Measurements from ENCODE around the gene ZBTB7B.
"Not testable (repeated sequence)": the region's sequence is repeated elsewhere in the genome, so short reads cannot be mapped to it uniquely, and the experiment has no call there.

ZBTB7B gene

GRCh38 chr1:154969246-154969645 lies 33.4 kb upstream of the ZBTB7B start:
- DNase-seq: no peak

DNA sequence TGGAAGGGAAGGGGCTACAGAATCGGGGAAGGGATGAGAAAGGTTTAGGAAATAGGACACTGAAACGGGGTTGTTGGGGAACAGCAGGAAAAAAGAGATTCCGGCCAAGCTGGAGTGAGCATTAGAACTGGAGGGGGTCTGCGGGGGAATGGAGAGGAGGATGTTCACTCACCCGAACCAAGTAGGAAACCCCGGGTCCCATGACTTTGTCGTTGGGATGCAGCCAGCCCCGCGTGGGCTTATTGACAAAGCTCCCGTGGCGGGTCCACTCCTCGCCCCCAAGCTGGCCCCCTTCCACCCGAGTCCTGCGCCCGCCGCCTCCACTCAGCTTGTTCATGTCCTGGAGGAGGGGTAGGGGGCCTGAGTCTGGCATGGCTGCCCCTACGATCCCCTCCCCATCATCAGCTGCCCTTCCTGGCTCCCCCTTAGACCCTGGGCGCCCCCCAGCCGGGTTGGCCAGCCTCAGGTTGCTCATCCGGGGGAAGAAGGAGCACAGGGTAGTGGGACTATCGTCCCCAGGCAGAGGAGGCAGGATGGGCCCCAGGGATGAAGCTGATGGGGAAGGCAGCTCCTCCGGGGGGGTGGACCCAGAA lies 32.6 kb upstream of the ZBTB7B start:
- no peak for DNase-seq

- DNase-seq: no peak
Observed at GRCh38 chr1:154970631-154971340, 31.8 kb upstream of the ZBTB7B start, which contains the start of gene SHC1. TSS of gene SHC1 (minus strand) at chr1:154970747. CDS start at chr1:154970526, 221 bp downstream.

DNA sequence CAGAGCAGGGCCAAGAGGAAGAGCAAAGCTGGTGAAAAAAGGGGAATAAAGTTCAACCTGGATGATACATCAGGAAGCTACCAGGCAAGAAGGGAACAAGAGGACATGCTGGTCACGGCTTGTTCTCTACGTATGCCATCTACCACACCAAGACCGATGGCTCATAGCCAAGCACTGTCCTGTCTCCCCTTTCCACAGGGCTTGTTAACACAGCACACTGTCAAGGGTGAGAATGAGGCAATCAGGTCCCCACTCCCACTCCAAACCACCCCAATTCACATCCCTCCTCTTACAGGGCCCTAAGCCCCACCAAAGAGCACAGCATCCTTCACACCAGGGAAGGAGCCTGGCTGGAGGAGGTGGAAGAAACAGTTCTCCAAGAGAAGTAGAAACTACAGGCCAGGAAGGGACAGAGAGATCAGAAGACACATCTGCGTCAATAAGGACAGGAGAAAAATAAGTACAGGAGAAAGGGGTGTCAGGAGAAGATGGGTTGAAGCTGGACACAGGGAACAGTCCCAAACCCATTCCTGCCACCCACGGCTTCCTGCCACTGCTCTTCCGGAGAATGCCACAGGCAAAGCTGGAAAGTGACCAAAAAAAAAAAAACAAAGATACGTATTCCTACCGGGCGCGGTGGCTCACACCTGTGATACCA lies 31.1 kb upstream of the ZBTB7B start:
- no peak for DNase-seq

- DNase-seq: no peak
Observed at GRCh38 chr1:154972213-154972516, 30.4 kb upstream of the ZBTB7B start.

- DNase-seq: no peak
Observed at GRCh38 chr1:154972517-154973343, 29.9 kb upstream of the ZBTB7B start.

- DNase-seq: peak; percentile 72
Observed at GRCh38 chr1:154973344-154974101, 29.1 kb upstream of the ZBTB7B start.

- peak; percentile 100 for DNase-seq
Observed at GRCh38 chr1:154974102-154974807, 28.3 kb upstream of the ZBTB7B start, which contains the start of gene CKS1B. TSS of gene CKS1B (plus strand) at chr1:154974681. CDS start at chr1:154974746, 65 bp downstream.

DNA sequence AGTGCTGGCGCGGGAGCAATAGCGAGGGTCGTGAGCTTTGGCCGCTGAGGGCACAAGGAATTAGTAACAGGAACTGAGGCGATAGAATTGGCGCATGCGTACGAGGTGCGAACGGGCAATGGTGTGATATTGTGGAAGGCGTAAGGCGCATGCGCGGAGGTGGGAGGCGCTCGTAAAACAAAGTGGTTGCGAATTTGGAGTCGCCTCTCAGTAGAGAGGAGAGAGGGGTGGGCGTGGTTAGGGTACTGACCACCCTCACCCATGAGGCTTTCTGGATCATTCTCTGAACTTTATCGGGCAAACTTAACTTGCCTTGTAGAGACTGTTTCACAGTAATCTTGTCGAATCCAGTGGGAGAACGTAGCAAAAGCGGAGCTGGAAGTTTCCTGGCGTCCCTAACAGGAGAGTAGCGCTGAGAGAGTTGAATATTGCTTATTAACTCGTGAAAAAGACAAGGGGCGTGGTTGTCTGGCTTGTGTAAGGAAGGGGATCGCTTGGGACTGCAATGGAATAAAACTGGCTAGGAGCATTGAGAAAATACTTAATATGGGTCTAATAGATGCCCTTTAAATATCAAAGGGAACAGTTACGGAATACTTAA lies 27.7 kb upstream of the ZBTB7B start:
- DNase-seq: peak; percentile 93 to 96

- no peak for DNase-seq
Observed at GRCh38 chr1:154975409-154976059, 27.1 kb upstream of the ZBTB7B start.

DNA sequence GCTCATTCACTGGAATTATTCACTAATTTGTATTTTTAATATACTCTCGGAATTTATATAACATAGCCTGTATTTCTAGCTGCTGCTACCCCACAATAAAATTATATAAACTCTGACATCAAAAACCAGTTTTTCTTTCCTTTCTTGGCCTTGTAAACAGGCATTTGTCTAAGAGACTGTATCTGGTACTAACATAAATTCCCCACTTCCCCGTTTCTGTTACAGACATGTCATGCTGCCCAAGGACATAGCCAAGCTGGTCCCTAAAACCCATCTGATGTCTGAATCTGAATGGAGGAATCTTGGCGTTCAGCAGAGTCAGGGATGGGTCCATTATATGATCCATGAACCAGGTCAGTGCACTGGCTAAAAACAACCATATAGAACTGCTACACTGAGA lies 24.8 kb upstream of the ZBTB7B start:
- not testable (repeated sequence) for DNase-seq

GRCh38 chr1:154978360-154978759 lies 24.2 kb upstream of the ZBTB7B start:
- no peak for DNase-seq

DNA sequence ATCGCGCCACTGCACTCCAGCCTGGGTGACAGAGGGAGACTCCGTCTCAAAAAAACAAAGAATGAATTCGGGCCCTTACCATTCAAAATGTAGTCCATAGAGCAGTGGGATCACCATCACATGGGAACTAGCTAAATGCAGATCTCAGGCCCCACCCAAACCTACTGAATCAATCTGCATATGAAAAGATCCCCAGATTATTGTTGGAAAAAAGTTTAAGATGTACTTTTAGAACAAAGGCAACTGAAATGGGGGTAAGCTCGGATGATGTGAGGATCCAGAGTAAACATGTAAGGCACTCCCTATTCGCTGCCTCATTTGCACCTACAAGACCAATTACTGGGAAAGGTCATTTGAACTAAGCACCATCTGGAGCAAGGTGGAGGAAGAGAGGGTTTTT lies 20.3 kb upstream of the ZBTB7B start:
- DNase-seq: no peak

DNA sequence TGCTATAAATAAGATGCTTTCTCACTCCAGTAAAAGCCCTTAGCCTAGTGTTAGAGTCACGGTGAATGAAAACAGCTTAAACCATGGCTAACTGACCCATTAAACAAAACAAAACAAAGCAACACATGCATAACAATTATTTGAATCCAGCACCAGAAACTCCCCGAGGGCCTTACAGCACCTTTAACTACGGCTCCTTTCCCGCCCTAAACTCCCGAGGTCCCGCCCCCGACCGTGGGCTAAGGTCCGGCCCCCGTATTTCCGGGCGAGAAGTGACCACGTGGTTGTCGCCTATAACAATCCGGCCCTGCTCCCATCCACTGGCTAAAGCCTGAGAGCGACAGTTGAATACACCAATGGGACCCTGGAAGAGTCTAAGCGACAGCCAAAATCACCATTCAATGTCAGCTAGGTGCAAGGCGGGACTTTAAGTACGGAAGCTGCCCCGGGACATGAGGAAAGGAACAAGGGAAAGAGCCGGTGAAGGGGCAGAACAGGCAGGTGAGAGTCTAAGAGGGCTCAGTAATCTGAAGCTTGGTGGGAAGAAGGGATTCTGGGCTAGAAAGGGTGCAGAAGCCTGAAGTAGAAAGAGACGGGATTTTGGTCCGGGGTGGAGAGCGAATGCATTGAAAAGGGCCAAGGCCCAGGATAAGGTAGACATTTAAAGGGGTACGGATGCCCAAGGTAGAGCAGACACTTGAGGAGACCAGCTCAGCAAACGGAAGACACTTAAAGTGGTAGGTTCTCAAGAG lies 19.5 kb upstream of the ZBTB7B start, which contains the start of gene FLAD1:
TSS of gene FLAD1 (plus strand) at position 448 of the 752 bp plus-strand sequence. CDS start 351 bp downstream, outside the sequence.
- DNase-seq: peak; percentile 98 to 99

- DNase-seq: no peak
Observed at GRCh38 chr1:154983776-154984466, 18.7 kb upstream of the ZBTB7B start.

DNA sequence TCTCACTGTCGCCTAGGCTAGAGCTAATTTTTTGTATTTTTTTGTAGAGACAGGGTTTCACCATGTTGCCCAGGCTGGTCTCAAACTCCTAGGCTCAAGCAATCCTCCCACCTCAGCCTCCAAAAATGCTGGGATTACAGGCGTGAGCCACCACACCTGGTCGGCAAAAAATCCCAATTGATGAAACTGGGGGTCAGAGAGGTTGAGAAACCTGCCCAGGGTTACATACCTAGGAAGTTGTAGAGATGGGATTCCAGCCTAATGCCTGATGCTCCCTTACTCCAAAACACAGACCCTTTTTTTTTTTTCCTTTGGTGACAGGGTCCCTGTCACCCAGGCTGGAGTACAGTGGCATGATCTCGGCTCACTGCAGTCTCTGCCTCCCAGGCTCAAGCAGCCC lies 15.9 kb upstream of the ZBTB7B start:
- not testable (repeated sequence) for DNase-seq

DNA sequence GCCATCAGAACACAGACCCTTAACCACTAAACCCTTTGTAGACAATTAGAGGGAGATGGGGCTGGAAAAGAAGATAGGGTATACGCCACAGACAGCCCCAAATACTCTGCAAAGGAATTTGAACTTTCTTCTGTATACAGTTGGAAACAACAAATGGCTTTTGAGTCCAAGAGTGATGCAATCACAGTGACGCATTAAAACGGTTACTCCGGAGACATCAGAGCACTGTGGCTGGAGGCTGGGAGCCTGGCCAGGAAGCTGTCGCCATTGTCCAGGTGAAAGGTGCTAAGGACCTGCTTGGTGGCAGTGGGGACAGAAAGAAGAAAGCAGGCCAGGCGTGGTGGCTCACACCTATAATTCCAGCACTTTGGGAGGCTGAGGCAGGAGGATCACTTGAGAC lies 15.3 kb upstream of the ZBTB7B start:
- no peak for DNase-seq

- DNase-seq: no peak
Observed at GRCh38 chr1:154988058-154988954, 14.3 kb upstream of the ZBTB7B start.

Measured in NCI-H1930 (cell line).